HG02763 (cell line): ENCODE results near the gene REEP2.

Experiments used
- ATAC-seq: cut with Tn5 transposase; IDR thresholded peaks from one replicate; pipeline ENCODE4 v1.9.1; 2021; ENCODE audit warnings: mild to moderate bottlenecking, moderate library complexity; ENCODE audit not compliant: unreplicated experiment

Gene REEP2

DNA sequence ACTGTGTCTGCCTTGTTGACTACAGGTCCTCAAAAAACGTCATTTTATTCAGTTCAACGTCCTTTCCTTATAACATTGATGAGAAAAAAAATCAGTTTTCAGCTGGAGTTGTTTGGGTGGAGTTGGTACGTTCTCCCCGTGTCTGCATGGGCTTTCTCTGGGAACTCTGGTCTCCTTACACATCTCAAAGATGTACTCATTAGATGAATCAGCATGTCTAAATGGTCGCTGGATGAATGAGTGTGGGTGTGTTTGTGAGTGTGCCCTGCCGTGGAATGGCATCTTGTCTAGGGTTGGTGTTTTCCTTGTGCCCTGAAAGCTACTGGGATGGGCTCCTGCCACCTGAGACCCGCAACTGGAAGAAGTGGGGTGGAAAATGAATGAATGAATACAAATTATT lies 56.5 kb downstream of the REEP2 start:
- no peak for ATAC-seq
